Stimulated activated CD4-positive, alpha-beta T cell treated with anti-CD3 and anti-CD28 coated beads, Interleukin-2, amount 100 ng/mL, for 4 hours (primary cell): ENCODE measurements around the gene RAPGEF1.
"Not testable (repeated sequence)": the region's sequence is repeated elsewhere in the genome, so short reads cannot be mapped to it uniquely, and the experiment has no call there.

Experiments used
- DNase-seq: peaks from one replicate; pipeline ENCODE4 v3.0.0-alpha.2; 2020; ENCODE audit warnings: low read depth

Gene RAPGEF1

GRCh38 chr9:131555841-131556673 is 183.8 kb downstream of the RAPGEF1 start:
- no peak for DNase-seq

DNA sequence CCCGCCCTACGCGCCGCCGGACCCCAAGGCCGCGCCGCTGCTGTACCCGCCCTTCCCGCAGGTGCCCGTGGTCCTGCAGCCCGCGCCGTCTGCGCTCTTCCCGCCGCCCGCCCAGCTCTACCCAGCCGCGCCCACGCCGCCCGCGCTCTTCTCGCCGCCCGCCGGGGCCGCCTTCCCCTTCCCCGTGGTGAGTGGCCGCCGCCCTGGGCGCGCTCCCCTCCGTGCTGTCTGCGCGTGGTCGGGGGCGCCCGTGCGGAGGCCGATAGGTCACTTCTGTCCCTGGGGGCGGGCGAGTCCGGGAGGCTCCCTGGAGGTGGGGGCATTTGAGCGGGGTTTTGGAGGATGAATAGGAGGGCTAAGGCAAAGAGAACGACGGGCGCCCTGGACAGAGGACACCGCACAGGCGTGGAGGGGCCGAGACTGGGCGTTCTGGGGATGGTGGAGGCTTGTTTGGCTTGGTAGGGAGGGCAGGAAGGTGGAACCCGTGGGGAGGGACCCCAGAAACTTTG is 185.0 kb downstream of the RAPGEF1 start:
- DNase-seq, result no peak

- DNase-seq, result no peak
Observed at GRCh38 chr9:131554087-131554842, 185.6 kb downstream of the RAPGEF1 start.

GRCh38 chr9:131552030-131552429 is 187.8 kb downstream of the RAPGEF1 start:
- no peak for DNase-seq

DNA sequence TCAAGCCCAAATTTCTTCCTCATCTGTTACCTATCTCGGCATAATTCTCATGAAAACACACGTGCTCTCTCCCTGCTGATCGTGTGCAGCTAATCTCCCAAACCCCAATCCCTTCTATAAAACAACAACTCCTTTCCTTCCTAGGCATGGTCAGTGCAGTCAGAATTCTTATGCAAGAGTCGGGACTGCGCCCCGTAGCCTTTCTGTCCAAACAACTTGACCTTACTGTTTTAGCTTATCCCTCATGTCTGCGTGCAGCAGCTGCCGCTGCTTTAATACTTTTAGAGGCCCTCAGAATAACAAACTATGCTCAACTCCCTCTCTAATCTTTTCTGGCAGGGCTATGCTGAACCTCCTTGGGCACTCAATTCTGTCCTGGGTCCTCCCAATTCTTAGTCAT is 189.4 kb downstream of the RAPGEF1 start:
- DNase-seq, result not testable (repeated sequence)

DNA sequence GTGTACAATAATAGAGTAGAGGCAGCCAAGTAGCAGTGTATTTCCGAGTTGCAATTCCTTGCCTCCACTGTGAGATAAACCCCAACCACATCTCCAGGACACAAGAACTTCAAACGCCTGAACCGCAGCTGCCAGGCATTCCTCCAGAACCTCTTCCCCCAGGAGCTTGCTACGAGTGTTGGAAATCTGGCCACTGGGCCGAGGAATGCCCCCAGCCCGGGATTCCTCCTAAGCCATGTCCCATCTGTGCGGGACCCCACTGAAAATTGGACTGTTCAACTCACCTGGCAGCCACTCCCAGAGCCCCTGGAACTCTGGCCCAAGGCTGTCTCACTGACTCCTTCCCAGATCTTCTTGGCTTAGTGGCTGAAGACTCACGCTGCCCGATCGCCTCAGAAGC is 190.7 kb downstream of the RAPGEF1 start:
- DNase-seq, result not testable (repeated sequence)

DNA sequence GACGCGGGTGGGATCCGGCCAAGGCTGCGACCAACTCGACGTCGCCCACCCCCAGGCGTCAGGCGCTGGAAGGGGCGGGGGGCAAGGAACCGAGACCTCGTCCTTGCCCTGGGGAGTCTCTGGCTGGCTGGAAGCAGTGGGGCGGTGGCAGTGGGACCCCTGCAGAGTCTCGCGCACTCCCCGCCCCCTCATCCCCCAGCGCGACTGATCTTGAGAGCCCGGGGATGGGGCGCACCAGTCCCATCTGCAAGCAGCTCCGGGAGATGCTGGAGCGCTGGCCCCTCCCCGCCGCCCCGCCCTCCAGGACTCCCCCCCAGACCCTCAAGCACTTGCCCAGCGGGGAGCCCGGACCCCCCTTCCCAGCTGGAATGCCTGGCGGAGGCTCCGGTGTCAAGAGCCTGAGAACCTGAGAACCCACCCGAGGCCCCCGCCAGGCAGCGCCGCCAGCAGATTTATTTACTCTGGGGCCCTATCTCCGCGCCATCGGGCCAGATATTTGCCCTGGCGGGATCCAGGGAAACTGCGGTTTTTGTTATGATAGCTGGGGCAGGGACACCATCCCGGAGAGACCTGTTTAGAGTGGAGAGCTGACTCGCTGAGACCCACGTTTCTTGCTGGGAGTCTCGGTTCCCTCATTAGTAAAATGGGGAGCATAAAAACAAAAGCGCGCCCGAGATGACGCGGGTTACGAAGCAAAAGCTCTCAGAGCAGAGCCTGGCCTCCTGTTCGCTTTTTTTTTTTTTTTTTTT is 193.4 kb downstream of the RAPGEF1 start:
- no peak for DNase-seq

DNA sequence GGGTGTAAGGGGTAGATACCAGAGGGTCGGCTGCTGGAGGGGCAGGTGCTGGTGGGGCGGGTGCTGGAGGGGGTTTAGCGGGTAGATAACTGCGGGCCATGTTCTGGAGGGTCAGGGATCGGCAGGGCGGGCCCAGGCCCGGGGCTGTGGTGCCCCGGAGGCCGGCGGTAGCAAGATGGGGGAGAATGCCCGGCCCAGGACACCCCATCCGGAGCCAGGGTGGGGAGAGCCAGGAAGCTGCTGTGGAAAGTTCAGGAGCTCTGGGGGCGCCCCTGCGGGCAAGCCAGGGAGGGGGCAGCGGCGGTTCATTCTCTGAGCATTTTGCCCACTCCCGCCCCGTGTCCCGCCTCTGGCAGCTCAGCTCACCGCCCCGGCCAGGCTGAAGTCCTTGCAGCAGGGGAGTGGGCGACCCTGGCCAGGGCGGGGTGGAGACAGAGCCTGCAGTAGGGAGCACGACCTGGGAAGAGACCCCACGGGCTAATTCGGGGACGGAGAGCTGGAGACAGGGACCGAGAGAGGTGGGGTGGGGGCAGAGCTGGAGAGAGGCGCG is 194.0 kb downstream of the RAPGEF1 start:
- DNase-seq, result no peak

GRCh38 chr9:131545003-131545785 is 194.7 kb downstream of the RAPGEF1 start, which contains the start of gene PRRT1B:
TSS of gene PRRT1B (plus strand) at chr9:131545523. CDS start at chr9:131545616, 93 bp downstream.
- DNase-seq, result no peak

GRCh38 chr9:131543141-131543540 is 196.7 kb downstream of the RAPGEF1 start:
- no peak for DNase-seq

DNA sequence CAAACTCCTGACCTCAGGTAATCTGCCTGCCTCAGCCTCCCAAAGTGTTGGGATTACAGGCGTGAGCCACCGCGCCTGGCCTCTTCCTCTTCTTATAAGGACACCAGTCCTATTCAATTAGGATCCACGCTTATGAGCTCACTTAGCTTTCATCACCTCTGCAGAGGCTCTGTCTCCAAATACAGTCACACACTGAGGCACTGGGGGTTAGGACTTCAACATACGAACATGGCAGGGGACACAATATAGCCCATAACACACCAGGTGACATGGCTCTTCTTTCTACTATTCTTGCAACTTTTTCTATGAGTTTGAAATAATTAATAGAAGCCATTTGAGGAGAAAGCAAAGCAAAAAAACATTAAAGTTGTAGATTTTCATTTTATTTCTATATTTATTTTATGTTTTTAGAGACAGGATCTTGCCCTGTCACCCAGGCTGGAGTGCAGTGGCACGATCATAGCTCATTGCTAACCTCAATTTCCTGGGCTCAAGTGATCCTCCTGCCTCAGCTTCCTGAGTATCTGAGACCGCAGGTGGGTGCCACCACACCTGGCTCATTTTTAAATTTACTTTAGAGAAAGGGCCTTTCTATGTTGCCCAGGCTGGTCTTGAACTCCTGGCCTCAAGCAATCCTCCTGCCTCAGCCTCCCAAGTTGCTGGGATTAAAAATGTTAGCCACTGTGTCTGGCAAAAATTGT is 200.5 kb downstream of the RAPGEF1 start:
- DNase-seq, result no peak

DNA sequence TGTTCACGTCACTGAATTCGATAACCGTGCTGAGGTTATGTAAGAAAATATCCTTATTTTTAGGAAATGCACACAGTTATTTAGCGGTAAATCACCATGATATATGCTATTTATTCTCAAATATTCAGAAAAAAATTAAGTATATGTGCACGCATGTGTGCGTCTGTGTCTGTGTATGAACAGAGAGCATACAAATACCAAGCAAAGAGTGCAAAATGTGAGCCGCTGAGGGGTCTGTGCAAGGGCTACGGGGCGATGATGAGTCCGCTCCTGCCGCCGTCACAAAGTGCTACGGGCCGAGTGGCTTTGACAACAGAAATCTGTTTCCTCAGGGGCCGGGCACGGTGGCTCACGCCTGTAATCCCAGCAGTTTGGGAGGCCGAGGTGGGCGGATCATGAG is 201.9 kb downstream of the RAPGEF1 start:
- DNase-seq, result no peak

GRCh38 chr9:131534721-131535237 is 205.1 kb downstream of the RAPGEF1 start:
- no peak for DNase-seq

- DNase-seq, result peak; percentile 66
Observed at GRCh38 chr9:131530920-131531832, 208.7 kb downstream of the RAPGEF1 start, which contains the start of gene UCK1. TSS of gene UCK1 (minus strand) at chr9:131531263. CDS start at chr9:131531174, 89 bp downstream.

- no peak for DNase-seq
Observed at GRCh38 chr9:131530546-131530919, 209.3 kb downstream of the RAPGEF1 start.

DNA sequence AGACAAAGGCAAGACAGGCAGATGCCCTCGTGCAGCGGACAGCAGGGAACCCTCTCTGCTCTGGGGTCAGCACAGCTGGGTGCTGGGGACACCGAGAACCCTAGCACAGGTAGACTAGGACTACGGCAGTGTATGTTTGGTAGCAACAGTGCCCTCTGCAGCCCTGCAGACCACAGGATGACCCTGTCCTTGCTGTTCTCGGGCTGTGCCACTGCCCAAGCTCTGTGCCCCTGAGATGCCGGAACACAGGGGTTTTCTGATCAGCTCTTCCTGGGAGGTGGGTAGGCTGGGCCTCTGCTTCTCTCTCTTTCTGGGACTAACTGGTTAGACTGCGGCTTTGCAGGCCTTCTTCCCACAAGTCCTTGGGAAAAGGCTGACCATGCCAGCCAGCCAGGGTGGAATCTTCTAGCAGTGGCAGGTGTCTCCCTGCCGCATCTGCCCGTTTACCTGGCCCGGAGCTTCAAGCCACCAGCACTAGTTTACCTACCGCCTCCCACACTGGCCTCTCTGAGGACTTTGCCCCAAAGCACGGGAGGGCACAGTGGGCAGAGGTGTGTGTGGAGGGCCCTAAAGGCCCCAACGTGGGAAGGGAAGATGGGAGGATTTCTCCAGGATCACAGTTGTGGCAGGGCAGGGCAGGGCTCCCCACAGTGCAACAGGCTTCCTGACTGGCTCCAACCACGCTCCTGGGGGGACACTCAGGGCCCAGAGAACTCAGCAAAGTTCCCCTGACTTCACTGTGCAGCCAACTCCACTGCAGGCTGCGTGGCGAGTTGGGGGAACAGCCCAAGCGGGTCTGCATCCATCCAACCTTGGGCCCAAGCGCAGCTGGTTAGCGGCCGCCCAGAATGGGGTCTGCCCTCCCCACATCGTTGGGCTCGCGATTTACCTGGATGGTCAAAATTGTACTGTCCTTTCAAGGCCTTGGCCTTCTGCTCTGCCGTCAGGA is 210.0 kb downstream of the RAPGEF1 start:
- DNase-seq, result no peak

DNA sequence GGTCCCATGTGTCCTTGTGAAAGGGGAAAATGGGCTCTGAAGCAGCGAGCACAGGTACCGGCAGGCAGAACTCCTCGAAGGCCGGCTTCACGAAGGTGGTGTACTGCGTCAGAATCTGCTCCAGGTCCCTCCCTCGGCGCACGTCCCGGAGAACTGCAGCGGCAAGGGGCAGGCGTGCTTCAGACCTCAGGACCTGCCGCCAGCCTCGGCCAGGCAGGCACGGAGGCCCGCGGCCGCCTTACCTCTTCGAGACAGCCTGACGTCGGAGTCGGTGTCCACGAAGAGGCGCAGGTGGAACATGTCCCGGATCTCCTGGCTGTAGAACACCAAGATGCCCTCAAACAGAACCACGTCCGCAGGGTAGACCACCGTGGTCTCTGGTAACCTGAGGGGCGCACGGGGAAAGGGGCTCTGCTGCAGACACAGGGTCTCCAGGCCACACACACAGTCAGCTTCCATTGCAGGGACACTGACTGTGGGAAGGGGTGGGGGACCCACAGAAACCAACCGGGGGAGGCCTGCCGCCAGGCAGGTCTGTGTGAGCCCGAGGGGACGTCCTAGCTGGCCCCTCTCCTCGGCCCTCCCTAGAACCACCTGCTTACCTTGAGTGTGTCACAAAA is 210.9 kb downstream of the RAPGEF1 start:
- DNase-seq, result no peak
